Sigmoid colon (tissue), 7 donors: ENCODE measurements around the gene LMBR1. TPM values are rescaled to one million over a fixed set of nuclear protein-coding genes. Genes with fewer than 3 reads are reported as not detected.

Source experiments
- DNase-seq: peaks from one replicate; pipeline ENCODE4 v3.0.0-alpha.2; 2019
- H3K27ac ChIP-seq, 4 donors: fragments of 200-600 bp; sonication (generic); one replicate each; pipeline ENCODE4 v1.5.1; 2016 to 2019; ENCODE audit warnings: mild to moderate bottlenecking in 1 of 4
- H3K27me3 ChIP-seq, 3 donors: fragments of 200-600 bp; sonication (generic); one replicate each; pipeline ENCODE4 v1.5.1; 2019; ENCODE audit warnings: mild to moderate bottlenecking in 1 of 3
- H3K36me3 ChIP-seq, 4 donors: fragments of 200-600 bp; sonication (generic); one replicate each; pipeline ENCODE4 v1.5.1; 2016 to 2019
- H3K4me1 ChIP-seq, 4 donors: fragments of 200-600 bp; sonication (generic); one replicate each; pipeline ENCODE4 v1.5.1; 2017 to 2019
- H3K4me3 ChIP-seq, 4 donors: fragments of 200-600 bp; sonication (generic); one replicate each; pipeline ENCODE4 v1.5.1; 2017 to 2019; ENCODE audit warnings: mild to moderate bottlenecking in 2 of 4, moderate library complexity in 1 of 4
- H3K9me3 ChIP-seq, 4 donors: fragments of 200-600 bp in 3 of 4; sonication (generic) in 3 of 4; one replicate each; pipeline versions ENCODE4 v1.5.1 to v1.6.1; 2013 to 2019
- CTCF ChIP-seq, 4 experiments: fragments of 450-650 bp in 3 of 4; fragments of 200-600 bp in 1 of 4; IDR thresholded peaks; one replicate each; pipeline ENCODE4 v1.5.1; 2016 to 2019; ENCODE audit warnings: antibody characterized with exemption in 4 of 4, mild to moderate bottlenecking in 3 of 4, moderate library complexity in 2 of 4
- EP300 ChIP-seq, 4 donors: sonication (generic); formaldehyde crosslinking; IDR thresholded peaks; one replicate each; pipeline ENCODE4 v1.6.1; 2017; ENCODE audit warnings: antibody characterized with exemption in 4 of 4
- POLR2A ChIP-seq, 2 donors: fragments of 450-650 bp; IDR thresholded peaks; one replicate each; pipeline ENCODE4 v1.6.1; 2016; ENCODE audit warnings: antibody characterized with exemption in 2 of 2, mild to moderate bottlenecking in 2 of 2, moderate library complexity in 2 of 2
- POLR2AphosphoS5 ChIP-seq, 4 donors: sonication (generic); formaldehyde crosslinking; IDR thresholded peaks; one replicate each; pipeline ENCODE4 v1.6.1; 2017; ENCODE audit warnings: antibody characterized with exemption in 4 of 4
- WGBS, 2 donors: extraction: QIAGEN DNeasy Blood & Tissue Kit; methylation state at CpG; one replicate each; pipeline ENCODE4 v1.1.7; 2013; 5-methylcytosine and 5-hydroxymethylcytosine counted together
- intact Hi-C: fragments of 100-400 bp; cut with DNase I; formaldehyde crosslinking; loops from one replicate; pipeline ENCODE4 v1.15.1; 2023
- polyA plus RNA-seq, 3 donors: library from polyadenylated mRNA; stranded (reverse); fragments of 200-250 nt; gene quantifications; one replicate each; pipeline ENCODE4 v1.2.3, GENCODE V29; 2013
- total RNA-seq, 4 donors: library from RNA; depleted of rRNA; stranded (reverse); fragments of >200 nt; gene quantifications; one replicate each; pipeline ENCODE4 v1.1.0, GENCODE V29; 2016
- donor health status: healthy with polysubstance abuse.
- donor health status: Bipolar disorder and iron deficiency.
- donor health status: healthy.

LMBR1 gene
- total and polyA plus RNA-seq, 7 donors = 2.5 to 60.9 (median 43.9) TPM

- DNase-seq = no peak
- Histone ChIP-seq H3K36me3 (no peaks in the 10 kb centered on the region), H3K9me3 (no peaks in the 10 kb centered on the region), H3K27ac (no peak overlapping the region), H3K4me1 (peaks cover 0 to 5% (median 1%) of the 10 kb centered on the region in 4 donors), H3K27me3 (peaks cover 0 to 15% (median 0%) of the 10 kb centered on the region in 3 donors), H3K4me3 (no peak overlapping the region)
- TF ChIP-seq POLR2AphosphoS5 (IDR thresholded peaks at IDR 0.05) (no peak), EP300 (IDR thresholded peaks at IDR 0.05) (no peak), CTCF (IDR thresholded peaks at IDR 0.05) (no peak), POLR2A (IDR thresholded peaks at IDR 0.05) (no peak)
- intact Hi-C loops = loop anchor here (10.0 kb wide), 1 partner anchor 436 kb away; the partner anchor contains the start of gene DNAJB6
- 87 to 95% methylated on average over 1 of the region's 1 CpG for WGBS, 2 donors
These were observed 6.0 kb upstream of the LMBR1 start for GRCh38 chr7:156898938-156899337.

- intact Hi-C loops = loop anchor here (10.0 kb wide), 1 partner anchor 437 kb away; the partner anchor contains the start of gene DNAJB6
- 74 to 78% methylated on average over 8 of the region's 8 CpGs for WGBS, 2 donors
- no peak for TF ChIP-seq EP300 (IDR thresholded peaks at IDR 0.05)
- TF ChIP-seq POLR2AphosphoS5 (IDR thresholded peaks at IDR 0.05) = no peak
- DNase-seq = no peak
- no peak overlapping the region for H3K4me3 ChIP-seq
- H3K9me3 ChIP-seq = no peaks in the 10 kb centered on the region
- H3K4me1 ChIP-seq = peaks cover 0 to 6% (median 3%) of the 10 kb centered on the region in 4 donors
- H3K27ac ChIP-seq = no peak overlapping the region
- H3K36me3 ChIP-seq = no peaks in the 10 kb centered on the region
- H3K27me3 ChIP-seq = peaks cover 0 to 15% (median 0%) of the 10 kb centered on the region in 3 donors
These were observed 4.7 kb upstream of the LMBR1 start for GRCh38 chr7:156897673-156898072.

GRCh38 chr7:156896388-156897022 is 3.5 kb upstream of the LMBR1 start:
- no peak for TF ChIP-seq POLR2AphosphoS5 (IDR thresholded peaks at IDR 0.05)
- TF ChIP-seq EP300 (IDR thresholded peaks at IDR 0.05) = no peak
- no peak for TF ChIP-seq CTCF (IDR thresholded peaks at IDR 0.05)
- TF ChIP-seq POLR2A (IDR thresholded peaks at IDR 0.05) = no peak
- no peaks in the 10 kb centered on the region for H3K9me3 ChIP-seq
- H3K27ac ChIP-seq = no peak overlapping the region
- H3K4me3 ChIP-seq = no peak overlapping the region
- intact Hi-C loops = loop anchor here (10.0 kb wide), 1 partner anchor 438 kb away; the partner anchor contains the start of gene DNAJB6
- H3K4me1 ChIP-seq = peaks cover 0 to 13% (median 8%) of the 10 kb centered on the region in 4 donors
- peaks cover 0 to 15% (median 0%) of the 10 kb centered on the region in 3 donors for H3K27me3 ChIP-seq
- 80 to 83% methylated on average over 5 of the region's 5 CpGs for WGBS, 2 donors
- no peak for DNase-seq
- no peaks in the 10 kb centered on the region for H3K36me3 ChIP-seq

GRCh38 chr7:156895024-156895780 is 2.2 kb upstream of the LMBR1 start:
- no peak for DNase-seq
- 67 to 88% methylated on average over 6 of the region's 6 CpGs for WGBS, 2 donors
- peak overlapping the region in 1 of 4 donors; percentile 41 for H3K27ac ChIP-seq

More at GRCh38 chr7:156895024-156895780, 2.2 kb upstream of the LMBR1 start:
- H3K27me3 ChIP-seq = peaks cover 0 to 8% (median 0%) of the 10 kb centered on the region in 3 donors
- H3K9me3 ChIP-seq = no peaks in the 10 kb centered on the region
- H3K4me3 ChIP-seq = no peak overlapping the region
- no peak for TF ChIP-seq POLR2A (IDR thresholded peaks at IDR 0.05)
- TF ChIP-seq EP300 (IDR thresholded peaks at IDR 0.05) = no peak
- no peak for TF ChIP-seq CTCF (IDR thresholded peaks at IDR 0.05)
- TF ChIP-seq POLR2AphosphoS5 (IDR thresholded peaks at IDR 0.05) = peak in 1 of 4 donors; percentile 11
- H3K4me1 ChIP-seq = peaks cover 0 to 17% (median 9%) of the 10 kb centered on the region in 4 donors
- H3K36me3 ChIP-seq = no peaks in the 10 kb centered on the region
- intact Hi-C loops = loop anchor here (10.0 kb wide), 1 partner anchor 440 kb away; the partner anchor contains the start of gene DNAJB6
